GM10266 (cell line): Measurements from ENCODE around the gene ARHGAP8.

Experiments used
- DNase-seq: peaks from one replicate; pipeline ENCODE4 v3.0.0; 2012; ENCODE audit errors: extremely low spot score
- CTCF ChIP-seq: IDR thresholded peaks from 2 replicates; pipeline ENCODE4 v1.5.1; 2012; ENCODE audit warnings: mild to moderate bottlenecking, low read depth; ENCODE audit not compliant: control insufficient read depth, insufficient read depth; ENCODE audit errors: missing control alignments

Gene ARHGAP8

GRCh38 chr22:44759430-44760310 lies 7.3 kb downstream of the ARHGAP8 start:
- TF ChIP-seq CTCF, result no peak
- DNase-seq, result no peak

DNA sequence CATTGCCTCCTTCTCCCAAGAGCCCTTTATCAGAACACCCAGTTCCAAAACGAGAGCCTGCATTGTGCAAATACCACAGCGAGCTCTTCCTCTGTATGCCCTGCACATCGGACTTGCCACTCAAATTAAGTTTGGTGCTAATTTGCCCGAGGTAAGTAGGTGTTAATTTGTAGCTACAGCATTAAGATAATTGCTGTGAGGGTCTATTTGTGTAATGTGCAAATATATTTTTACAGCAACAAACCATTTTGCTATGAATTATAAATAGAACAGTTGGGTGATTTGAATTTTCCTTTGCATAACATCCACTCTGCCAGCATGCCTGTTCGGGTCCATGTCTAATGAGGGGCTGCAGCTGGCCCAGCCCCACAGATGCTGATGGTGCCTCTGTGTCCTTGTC lies 8.1 kb downstream of the ARHGAP8 start:
- no peak for TF ChIP-seq CTCF
- no peak for DNase-seq

DNA sequence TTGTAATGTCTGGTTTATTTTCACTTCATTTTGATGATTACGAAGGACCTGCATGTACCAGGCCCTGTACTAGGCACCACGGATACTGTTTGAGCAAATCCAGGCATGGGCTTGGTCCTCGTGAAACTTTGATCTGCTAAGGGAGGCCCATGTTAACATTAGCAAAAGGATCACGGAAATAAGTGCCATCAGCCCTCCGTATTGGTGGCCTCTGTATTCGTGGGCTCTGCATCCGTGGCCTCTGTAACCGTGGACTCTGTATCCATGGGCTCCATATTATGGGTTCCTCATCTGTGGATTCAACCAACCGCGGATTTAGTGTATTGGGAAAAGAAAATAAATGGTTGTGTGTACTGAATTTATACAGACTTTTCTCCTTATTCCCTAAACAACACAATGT lies 8.7 kb downstream of the ARHGAP8 start:
- TF ChIP-seq CTCF, result no peak
- DNase-seq, result no peak

DNA sequence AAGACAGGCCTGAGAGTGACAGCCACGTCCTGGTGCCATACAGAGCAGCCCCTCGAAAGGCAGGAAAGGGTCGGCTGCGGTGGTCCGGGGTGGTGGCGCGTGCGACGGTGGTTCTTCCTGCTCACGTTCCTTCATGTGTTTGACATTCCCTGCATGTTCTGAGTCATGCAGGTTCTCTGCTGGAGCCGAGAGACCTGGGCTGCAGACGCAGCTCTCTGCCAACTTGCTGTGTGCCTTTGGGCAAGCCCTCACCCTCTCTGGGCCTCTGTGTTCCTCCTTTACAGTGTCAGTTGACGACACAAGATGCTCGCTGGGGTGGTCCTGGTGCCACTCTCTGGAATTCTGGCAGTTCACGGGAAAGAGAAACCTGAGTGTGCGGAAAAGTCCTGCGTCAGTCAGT lies 12.0 kb downstream of the ARHGAP8 start:
- DNase-seq, result no peak
- no peak for TF ChIP-seq CTCF

- DNase-seq, result no peak
- no peak for TF ChIP-seq CTCF
Measured at GRCh38 chr22:44764974-44765373, 12.6 kb downstream of the ARHGAP8 start.

- no peak for TF ChIP-seq CTCF
- no peak for DNase-seq
Measured at GRCh38 chr22:44765571-44766285, 13.4 kb downstream of the ARHGAP8 start.

DNA sequence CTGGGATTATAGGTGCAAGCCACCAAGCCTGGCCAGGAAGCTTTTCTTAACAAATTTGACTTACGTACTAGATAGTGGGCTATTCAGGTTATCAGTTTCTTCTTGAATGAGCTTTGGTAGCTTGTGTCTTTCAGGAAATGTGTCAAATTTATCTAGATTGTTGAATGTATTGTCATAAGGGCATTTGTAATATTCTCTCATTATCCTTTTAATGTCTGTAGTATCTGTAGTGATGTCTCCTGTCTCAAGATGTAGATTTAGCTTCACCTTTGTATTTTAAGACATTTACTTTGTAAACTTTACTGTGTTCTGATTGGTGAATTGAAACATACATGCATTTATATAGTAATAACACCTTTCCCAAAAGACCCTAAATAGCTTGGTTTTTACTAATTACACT lies 20.7 kb downstream of the ARHGAP8 start:
- no peak for DNase-seq
- TF ChIP-seq CTCF, result no peak
